Measurements from ENCODE around the gene GASK1A.
"Not testable (repeated sequence)": the region's sequence is repeated elsewhere in the genome, so short reads cannot be mapped to it uniquely, and the experiment has no call there.

GASK1A gene

DNA sequence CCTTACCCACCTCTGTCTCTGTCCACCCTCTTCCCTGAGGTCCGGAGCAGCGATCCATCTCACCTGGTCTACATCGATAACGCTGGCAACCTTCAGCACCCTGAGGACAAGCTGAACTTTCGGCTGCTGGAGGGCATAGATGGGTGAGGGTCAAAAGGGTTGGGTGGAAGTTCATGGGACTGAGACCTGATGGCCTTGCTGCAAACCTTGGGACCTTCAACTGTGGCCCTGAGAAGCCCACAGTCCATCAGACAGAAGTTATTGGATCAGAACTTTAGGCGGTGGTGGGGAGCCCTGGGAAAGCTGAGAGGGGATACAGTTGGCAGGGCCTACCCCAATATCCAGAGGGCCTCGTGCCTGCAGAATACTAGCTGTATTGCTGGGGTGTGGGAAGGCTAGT lies 76.3 kb downstream of the GASK1A start:
- H3K4me3 ChIP-seq (ENCODE audit: insufficient read depth, low read depth, low read length, poor library complexity, severe bottlenecking): no peak overlapping the region
- H3K36me3 ChIP-seq (ENCODE audit: control insufficient read depth, insufficient read depth, low read length): no peaks in the 10 kb centered on the region
- H3K4me1 ChIP-seq (ENCODE audit: control insufficient read depth, insufficient read depth, low read length, poor library complexity, severe bottlenecking): no peaks in the 10 kb centered on the region
- no peaks in the 10 kb centered on the region for H3K27me3 ChIP-seq (replicated peaks; ENCODE audit: control insufficient read depth, insufficient read depth, low read length, poor library complexity, severe bottlenecking)
- DNase-seq: no peak
- H3K27ac ChIP-seq (ENCODE audit: insufficient read depth, low read length, poor library complexity, severe bottlenecking): no peak overlapping the region
- H3K9me3 ChIP-seq (ENCODE audit: control insufficient read depth, low read length): peaks cover 2% of the 10 kb centered on the region

DNA sequence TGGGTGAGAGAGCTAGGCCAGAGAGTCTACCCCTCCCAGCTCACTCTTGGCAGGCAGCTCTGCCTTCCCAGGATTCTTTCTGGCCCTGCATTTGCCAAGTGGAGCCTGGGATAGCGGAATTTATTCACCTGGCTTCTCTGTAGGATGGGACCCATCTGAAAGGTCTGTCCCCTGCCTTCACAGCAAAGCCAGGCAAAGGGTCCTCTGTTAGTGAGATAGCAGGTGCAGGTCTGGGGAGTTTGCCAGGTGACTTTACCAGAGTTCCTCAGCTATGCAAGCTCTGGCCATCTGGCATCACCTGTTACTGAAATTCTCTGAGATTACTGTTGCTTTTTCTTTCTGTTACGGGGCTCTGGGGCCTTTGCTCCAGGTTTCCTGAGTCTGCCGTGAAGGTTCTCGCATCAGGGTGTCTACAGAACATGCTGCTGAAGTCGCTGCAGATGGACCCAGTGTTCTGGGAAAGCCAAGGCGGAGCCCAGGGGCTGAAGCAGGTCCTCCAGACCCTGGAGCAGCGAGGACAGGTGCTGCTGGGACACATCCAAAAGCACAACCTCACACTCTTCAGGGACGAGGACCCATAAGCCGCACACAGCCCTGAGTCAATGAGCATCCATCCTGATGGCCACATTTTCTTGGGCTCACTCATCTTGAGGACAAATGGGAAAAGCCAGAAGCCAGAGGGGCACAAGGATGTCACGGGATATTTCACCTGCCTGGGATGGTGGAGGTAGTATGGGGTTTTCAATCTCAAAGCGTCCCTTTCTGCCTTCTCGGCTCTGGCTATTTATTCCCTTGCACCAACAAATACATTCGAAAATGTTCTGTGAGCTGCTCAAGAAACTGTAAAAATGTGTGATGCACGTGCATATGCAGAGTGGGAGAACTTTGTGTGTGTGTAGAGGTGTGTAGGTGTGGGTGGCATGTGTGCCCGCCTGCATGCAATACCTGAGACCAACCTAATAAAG lies 77.0 kb downstream of the GASK1A start:
- Histone ChIP-seq H3K27ac (ENCODE audit: insufficient read depth, low read length, poor library complexity, severe bottlenecking) (no peak overlapping the region), H3K27me3 (replicated peaks; ENCODE audit: control insufficient read depth, insufficient read depth, low read length, poor library complexity, severe bottlenecking) (no peaks in the 10 kb centered on the region), H3K4me1 (ENCODE audit: control insufficient read depth, insufficient read depth, low read length, poor library complexity, severe bottlenecking) (peaks cover 3% of the 10 kb centered on the region), H3K9me3 (ENCODE audit: control insufficient read depth, low read length) (no peaks in the 10 kb centered on the region), H3K4me3 (ENCODE audit: insufficient read depth, low read depth, low read length, poor library complexity, severe bottlenecking) (no peak overlapping the region), H3K36me3 (ENCODE audit: control insufficient read depth, insufficient read depth, low read length) (no peaks in the 10 kb centered on the region)
- no peak for DNase-seq

DNA sequence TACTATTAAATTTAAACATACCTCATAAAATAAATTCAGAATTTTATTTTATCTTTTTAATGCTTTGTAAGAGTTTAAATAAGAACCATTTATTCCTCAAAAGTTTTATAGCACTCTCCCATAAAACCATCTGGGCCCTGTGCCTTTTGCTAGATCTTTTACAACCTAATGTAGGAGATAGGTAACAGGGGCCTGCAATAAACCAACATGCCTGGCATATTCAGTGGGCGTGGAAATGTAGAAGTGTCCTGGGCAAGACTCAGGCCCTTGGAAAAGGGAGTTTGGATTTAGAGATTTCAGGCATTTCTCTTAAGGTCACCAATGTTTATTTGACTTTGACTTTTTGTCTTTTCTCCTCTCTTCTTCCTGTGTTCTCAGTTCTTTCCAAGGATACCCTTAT lies 80.3 kb downstream of the GASK1A start:
- no peak overlapping the region for H3K27ac ChIP-seq (ENCODE audit: insufficient read depth, low read length, poor library complexity, severe bottlenecking)
- no peak overlapping the region for H3K4me3 ChIP-seq (ENCODE audit: insufficient read depth, low read depth, low read length, poor library complexity, severe bottlenecking)
- no peaks in the 10 kb centered on the region for H3K36me3 ChIP-seq (ENCODE audit: control insufficient read depth, insufficient read depth, low read length)
- DNase-seq: no peak
- H3K27me3 ChIP-seq (replicated peaks; ENCODE audit: control insufficient read depth, insufficient read depth, low read length, poor library complexity, severe bottlenecking): no peaks in the 10 kb centered on the region
- H3K9me3 ChIP-seq (ENCODE audit: control insufficient read depth, low read length): no peaks in the 10 kb centered on the region
- peaks cover 3% of the 10 kb centered on the region for H3K4me1 ChIP-seq (ENCODE audit: control insufficient read depth, insufficient read depth, low read length, poor library complexity, severe bottlenecking)

DNA sequence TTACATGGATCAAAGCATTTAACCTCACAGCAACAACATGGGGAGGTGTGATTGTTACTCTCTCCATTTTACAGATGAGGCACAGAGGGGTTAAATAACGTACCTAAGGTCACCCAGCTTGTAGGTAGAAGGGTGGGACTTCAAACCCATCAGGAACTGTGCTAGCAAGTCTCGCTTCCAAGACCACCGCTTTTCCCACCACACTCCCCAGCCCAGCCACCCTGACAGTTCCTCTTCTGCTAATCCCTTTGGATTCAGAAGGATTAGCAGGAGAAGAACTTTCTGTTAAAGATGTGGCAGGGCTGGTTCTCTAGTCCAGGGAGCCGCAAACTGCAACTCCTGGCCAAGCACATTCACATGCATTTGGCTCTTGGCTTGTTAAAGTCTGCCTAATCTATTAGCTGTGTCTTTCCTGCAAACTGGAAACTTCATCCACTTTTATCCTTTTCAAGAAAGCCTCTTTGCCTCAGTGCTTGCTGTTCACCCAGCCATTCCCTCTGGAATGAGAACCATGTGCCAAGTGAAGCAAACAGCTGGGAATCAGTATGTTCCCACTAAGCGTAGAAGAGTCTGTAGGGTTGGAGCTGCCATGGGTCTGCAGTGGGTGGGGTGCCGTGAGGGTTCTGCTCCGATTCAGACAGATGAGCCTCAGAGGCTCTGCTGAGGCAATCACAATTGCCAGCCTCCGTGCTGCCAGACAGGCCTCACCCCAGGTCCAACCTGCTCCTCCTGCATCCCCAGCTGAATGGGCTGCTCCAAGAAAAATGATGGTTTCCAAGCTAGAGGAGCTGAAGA lies 82.2 kb downstream of the GASK1A start:
- no peak for DNase-seq
- no peak overlapping the region for H3K27ac ChIP-seq (ENCODE audit: insufficient read depth, low read length, poor library complexity, severe bottlenecking)

DNA sequence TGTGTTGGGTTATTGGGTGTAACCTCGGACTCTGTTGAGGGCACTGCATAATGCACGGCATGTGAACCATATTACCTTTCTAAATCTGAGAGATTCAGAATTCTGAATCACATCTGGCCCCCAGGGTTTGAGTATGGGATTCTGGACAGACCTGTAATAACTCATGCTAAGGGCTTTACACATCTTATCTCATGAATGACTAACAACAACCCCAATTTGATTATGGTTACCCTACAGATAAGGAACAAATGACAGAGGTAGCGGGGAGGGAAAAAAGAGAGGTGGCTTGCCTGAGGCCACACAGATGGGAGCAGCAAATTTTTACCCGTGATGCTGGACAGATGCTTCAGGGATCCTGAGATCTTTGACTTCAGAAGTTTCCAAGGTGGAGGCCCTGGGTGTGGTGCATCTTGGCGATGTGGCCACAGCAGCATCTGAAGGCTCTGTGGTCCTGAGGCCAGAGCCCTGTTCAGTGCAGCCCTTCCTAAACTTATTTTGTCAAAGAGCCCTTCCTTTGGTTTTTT lies 83.0 kb downstream of the GASK1A start:
- peaks cover 3% of the 10 kb centered on the region for H3K4me1 ChIP-seq (ENCODE audit: control insufficient read depth, insufficient read depth, low read length, poor library complexity, severe bottlenecking)
- no peak for DNase-seq
- no peak overlapping the region for H3K4me3 ChIP-seq (ENCODE audit: insufficient read depth, low read depth, low read length, poor library complexity, severe bottlenecking)
- H3K36me3 ChIP-seq (ENCODE audit: control insufficient read depth, insufficient read depth, low read length): no peaks in the 10 kb centered on the region
- no peak overlapping the region for H3K27ac ChIP-seq (ENCODE audit: insufficient read depth, low read length, poor library complexity, severe bottlenecking)
- no peaks in the 10 kb centered on the region for H3K27me3 ChIP-seq (replicated peaks; ENCODE audit: control insufficient read depth, insufficient read depth, low read length, poor library complexity, severe bottlenecking)
- H3K9me3 ChIP-seq (ENCODE audit: control insufficient read depth, low read length): no peaks in the 10 kb centered on the region

More for the DNA sequence above, 82.2 kb downstream of the GASK1A start:
- Histone ChIP-seq H3K4me3 (ENCODE audit: insufficient read depth, low read depth, low read length, poor library complexity, severe bottlenecking) (no peak overlapping the region), H3K4me1 (ENCODE audit: control insufficient read depth, insufficient read depth, low read length, poor library complexity, severe bottlenecking) (peaks cover 3% of the 10 kb centered on the region), H3K36me3 (ENCODE audit: control insufficient read depth, insufficient read depth, low read length) (no peaks in the 10 kb centered on the region), H3K9me3 (ENCODE audit: control insufficient read depth, low read length) (no peaks in the 10 kb centered on the region), H3K27me3 (replicated peaks; ENCODE audit: control insufficient read depth, insufficient read depth, low read length, poor library complexity, severe bottlenecking) (no peaks in the 10 kb centered on the region)

DNA sequence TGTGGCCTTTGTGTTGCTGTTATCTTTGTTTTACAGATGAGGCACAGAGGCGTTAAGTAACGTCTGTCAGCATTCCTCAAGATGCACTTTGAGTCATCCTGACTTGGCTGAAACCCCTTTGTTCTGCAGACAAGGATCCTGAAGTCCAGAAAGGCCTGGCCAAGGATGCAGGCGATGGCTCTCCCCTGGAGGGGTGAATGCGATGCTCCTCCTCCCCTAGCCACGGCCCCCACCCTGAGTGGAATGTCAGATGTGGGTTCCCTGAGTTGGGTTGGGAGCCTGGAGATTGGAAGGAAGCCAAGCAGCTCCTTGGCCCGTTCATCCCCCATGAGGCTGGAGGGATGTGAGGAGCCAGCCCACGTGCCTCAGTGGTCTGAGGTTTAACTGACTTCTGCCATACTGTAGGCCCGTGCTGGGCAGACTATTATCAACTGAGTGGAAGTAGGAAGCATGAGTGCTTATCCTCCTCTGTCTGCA lies 83.5 kb downstream of the GASK1A start:
- H3K36me3 ChIP-seq (ENCODE audit: control insufficient read depth, insufficient read depth, low read length): no peaks in the 10 kb centered on the region
- no peak overlapping the region for H3K4me3 ChIP-seq (ENCODE audit: insufficient read depth, low read depth, low read length, poor library complexity, severe bottlenecking)
- H3K9me3 ChIP-seq (ENCODE audit: control insufficient read depth, low read length): no peaks in the 10 kb centered on the region
- DNase-seq: no peak
- no peaks in the 10 kb centered on the region for H3K27me3 ChIP-seq (replicated peaks; ENCODE audit: control insufficient read depth, insufficient read depth, low read length, poor library complexity, severe bottlenecking)
- no peak overlapping the region for H3K27ac ChIP-seq (ENCODE audit: insufficient read depth, low read length, poor library complexity, severe bottlenecking)
- H3K4me1 ChIP-seq (ENCODE audit: control insufficient read depth, insufficient read depth, low read length, poor library complexity, severe bottlenecking): peaks cover 3% of the 10 kb centered on the region

DNA sequence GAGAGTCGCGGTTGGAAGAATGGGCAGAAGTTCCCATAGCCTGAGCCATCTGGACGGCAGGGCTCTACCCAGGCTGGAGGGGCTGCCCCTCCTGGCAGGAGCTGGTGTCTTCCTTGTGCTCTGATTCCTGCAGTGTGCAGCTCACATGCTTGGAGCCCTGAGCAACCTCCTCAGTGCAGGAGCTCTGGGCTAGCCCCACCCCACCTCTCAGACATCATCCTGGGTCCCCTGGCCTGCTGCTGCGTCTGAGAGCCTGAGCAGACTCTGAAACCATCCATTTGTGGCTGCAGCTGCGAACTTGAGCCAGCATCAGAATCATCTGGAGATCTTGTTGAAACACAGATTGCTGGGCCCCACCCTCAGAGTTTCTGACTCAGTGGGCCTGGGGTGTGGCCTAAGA lies 84.0 kb downstream of the GASK1A start:
- no peak for DNase-seq
- Histone ChIP-seq H3K27me3 (replicated peaks; ENCODE audit: control insufficient read depth, insufficient read depth, low read length, poor library complexity, severe bottlenecking) (no peaks in the 10 kb centered on the region), H3K27ac (ENCODE audit: insufficient read depth, low read length, poor library complexity, severe bottlenecking) (no peak overlapping the region), H3K9me3 (ENCODE audit: control insufficient read depth, low read length) (no peaks in the 10 kb centered on the region), H3K36me3 (ENCODE audit: control insufficient read depth, insufficient read depth, low read length) (no peaks in the 10 kb centered on the region), H3K4me3 (ENCODE audit: insufficient read depth, low read depth, low read length, poor library complexity, severe bottlenecking) (no peak overlapping the region), H3K4me1 (ENCODE audit: control insufficient read depth, insufficient read depth, low read length, poor library complexity, severe bottlenecking) (peaks cover 3% of the 10 kb centered on the region)

DNA sequence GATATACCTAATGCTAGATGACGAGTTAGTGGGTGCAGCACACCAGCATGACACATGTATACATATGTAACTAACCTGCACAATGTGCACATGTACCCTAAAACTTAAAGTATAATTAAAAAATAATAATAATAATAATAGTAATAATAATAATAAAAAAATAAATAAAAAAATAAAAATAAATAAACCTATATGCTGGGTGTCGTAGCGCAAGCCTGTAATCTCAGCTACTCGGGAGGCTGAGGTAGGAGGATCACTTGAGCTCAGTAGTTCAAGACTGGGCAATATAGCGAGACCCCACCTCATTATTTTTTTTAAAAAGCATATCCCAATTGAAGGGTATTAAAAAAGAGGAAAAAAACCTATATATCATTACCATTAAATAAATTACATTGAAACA lies 91.6 kb downstream of the GASK1A start:
- not testable (repeated sequence) for H3K27ac ChIP-seq (ENCODE audit: insufficient read depth, low read length, poor library complexity, severe bottlenecking); H3K27me3 ChIP-seq (replicated peaks; ENCODE audit: control insufficient read depth, insufficient read depth, low read length, poor library complexity, severe bottlenecking); H3K36me3 ChIP-seq (ENCODE audit: control insufficient read depth, insufficient read depth, low read length); H3K4me1 ChIP-seq (ENCODE audit: control insufficient read depth, insufficient read depth, low read length, poor library complexity, severe bottlenecking); H3K9me3 ChIP-seq (ENCODE audit: control insufficient read depth, low read length); H3K4me3 ChIP-seq (ENCODE audit: insufficient read depth, low read depth, low read length, poor library complexity, severe bottlenecking); DNase-seq

DNA sequence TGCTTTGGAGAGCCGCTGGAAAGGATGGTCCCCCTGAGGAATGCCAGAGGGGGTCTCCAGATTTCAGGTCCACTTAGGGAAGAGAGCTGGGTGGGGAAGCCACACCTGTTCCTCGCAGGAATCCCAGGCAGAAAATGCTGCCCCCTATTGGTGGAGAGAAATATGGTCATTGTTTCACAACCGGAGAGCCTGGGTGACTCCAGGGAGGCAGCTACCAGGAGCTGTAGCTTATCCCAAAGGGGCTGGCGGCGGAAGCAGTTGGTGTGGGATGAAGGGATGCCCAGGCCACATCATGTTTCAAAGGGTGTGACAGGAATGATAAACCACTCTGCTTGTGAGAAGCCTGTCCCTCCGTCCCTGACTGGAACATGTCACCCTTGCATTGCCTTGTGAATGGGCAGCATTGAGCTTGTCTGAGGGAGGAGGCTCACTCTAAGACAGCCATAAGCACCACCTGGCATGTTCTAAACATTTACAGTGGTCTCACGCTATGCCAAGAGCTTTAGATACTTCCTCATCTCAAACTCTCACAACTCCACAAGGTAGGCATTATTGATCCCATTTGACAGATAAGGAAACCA lies 92.3 kb downstream of the GASK1A start:
- no peaks in the 10 kb centered on the region for H3K36me3 ChIP-seq (ENCODE audit: control insufficient read depth, insufficient read depth, low read length)
- H3K9me3 ChIP-seq (ENCODE audit: control insufficient read depth, low read length): no peaks in the 10 kb centered on the region
- no peaks in the 10 kb centered on the region for H3K27me3 ChIP-seq (replicated peaks; ENCODE audit: control insufficient read depth, insufficient read depth, low read length, poor library complexity, severe bottlenecking)
- H3K27ac ChIP-seq (ENCODE audit: insufficient read depth, low read length, poor library complexity, severe bottlenecking): no peak overlapping the region
- no peak overlapping the region for H3K4me3 ChIP-seq (ENCODE audit: insufficient read depth, low read depth, low read length, poor library complexity, severe bottlenecking)
- H3K4me1 ChIP-seq (ENCODE audit: control insufficient read depth, insufficient read depth, low read length, poor library complexity, severe bottlenecking): no peaks in the 10 kb centered on the region
- DNase-seq: no peak
